ENCODE results near the gene SF3A1. TPM values are rescaled to one million over a fixed set of nuclear protein-coding genes. Genes with fewer than 3 reads are reported as not detected.
"Not testable (repeated sequence)": the region's sequence is repeated elsewhere in the genome, so short reads cannot be mapped to it uniquely, and the experiment has no call there.

The SF3A1 gene
- total RNA-seq, 1 experiment from 2014 or later: 34.3 TPM

- no peak for DNase-seq (ENCODE audit: extremely low read depth, low read depth)
These were observed 509 bp upstream of the SF3A1 start for GRCh38 chr22:30357236-30357570.

DNA sequence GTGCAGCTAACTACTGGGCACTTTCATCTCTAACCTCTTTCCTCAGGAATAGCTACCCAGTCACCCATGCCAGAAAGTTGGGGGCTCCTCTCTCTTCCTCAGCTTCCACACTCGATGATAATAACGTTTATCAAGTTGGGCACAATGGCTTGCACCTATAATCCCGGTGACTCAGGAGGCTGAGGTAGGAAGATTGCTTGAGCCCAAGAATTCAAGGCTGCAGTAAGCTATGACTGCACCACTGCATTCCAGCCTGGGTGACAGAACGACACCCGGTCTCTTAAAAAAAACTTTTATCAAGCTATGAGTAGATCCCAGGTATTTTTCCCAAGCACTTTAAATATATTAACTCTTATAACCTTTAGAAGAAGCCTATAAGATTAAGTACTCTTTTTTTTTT, 2.0 kb downstream of the SF3A1 start:
- DNase-seq (ENCODE audit: extremely low read depth, low read depth): no peak

GRCh38 chr22:30351226-30351625, 5.5 kb downstream of the SF3A1 start:
- DNase-seq (ENCODE audit: extremely low read depth, low read depth): no peak

DNA sequence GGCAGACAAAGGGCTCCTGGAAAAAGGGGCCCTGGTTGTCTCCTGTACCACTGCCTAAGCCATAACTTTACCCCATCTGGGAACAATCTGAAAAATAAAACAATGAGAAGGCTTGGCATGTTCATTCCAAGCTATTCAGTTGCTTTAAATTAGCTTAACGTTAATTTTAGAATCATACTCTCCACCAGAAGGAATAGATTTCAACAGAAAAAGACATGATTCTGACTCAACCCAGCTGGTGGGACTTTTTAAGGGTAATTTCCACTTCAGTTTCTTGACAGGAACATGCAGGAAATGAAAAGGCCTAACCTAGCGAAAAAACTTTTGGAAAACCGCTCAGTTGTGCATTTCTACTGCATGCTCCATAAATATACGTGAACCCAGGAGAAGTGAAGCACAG, 7.9 kb downstream of the SF3A1 start:
- DNase-seq (ENCODE audit: extremely low read depth, low read depth): no peak

- no peak for DNase-seq (ENCODE audit: extremely low read depth, low read depth)
These were observed 8.3 kb downstream of the SF3A1 start for GRCh38 chr22:30348404-30348803.

- DNase-seq (ENCODE audit: extremely low read depth, low read depth): no peak
These were observed 9.3 kb downstream of the SF3A1 start for GRCh38 chr22:30347255-30347892.

DNA sequence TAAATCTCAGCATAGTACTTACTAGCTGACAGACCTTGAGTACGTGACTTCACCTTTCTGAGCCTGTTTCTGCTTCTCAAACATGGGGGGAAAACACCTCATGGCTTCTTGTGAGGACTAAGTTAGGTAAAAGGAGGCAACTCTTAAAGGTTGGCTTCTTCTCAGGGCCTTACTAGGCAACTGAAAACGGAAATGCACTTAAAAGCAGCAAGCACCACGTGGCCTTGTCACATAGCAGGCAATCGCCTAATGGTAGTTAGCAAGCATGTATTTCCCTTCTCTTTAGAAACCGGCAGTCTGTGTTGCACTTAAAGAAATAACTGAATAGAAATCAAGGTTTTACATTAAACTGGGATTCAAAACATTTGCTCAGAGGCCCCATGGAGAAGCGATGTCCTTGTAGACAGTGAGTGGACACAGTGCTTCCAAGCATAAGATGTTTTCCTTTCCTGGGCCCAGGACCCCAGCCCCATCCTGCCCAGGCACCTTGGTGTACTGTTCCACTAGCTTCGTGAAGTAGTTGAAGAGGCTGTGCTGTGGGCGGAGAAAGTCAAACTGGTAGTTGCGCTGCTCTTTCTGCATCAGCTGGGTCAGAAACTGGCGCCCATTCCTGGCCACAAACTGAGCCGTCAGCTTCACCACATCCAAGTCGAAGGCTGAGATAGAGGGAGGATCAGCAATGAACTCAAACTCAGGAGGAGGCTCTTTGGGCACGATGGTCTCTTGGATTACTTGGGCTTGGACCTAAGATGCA, 12.1 kb downstream of the SF3A1 start:
- no peak for DNase-seq (ENCODE audit: extremely low read depth, low read depth)

DNA sequence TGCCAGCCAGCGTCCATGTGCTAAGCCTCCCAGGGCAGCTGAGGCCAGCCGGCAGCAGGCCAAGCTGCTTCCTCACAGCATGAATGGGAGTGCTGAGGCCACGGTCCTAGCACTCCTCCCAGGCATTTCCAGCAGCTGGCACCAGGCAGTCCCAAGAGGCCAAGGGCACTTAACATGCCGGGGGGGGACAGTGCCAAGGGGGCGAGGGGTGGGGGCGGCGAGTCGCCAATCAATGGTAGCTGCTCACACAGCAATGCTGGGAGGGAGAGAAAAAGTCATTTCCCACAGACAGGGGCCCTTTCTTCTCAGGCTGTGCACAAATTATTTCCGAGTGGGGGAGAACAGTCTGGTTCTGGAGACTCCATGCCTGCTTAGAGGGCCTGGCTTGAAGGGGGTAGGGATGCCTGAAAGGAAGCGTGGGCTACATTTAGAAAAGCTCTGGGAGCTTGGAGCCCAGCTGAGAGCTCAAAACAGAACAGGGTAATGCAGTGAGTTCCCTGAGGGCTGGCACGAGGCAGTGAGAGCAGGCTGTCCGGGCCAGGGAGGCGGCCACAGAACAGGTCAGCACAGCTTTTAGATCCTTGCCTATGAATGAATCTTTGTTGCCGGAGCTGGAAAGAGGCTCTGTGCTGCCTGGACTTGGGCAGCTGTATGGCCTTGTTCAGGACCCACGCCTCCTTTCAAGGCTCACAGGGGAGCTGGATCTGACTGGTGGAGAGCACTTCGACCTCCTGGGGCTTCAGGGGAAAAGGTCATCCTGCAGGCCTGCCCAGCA, 15.6 kb downstream of the SF3A1 start:
- DNase-seq (ENCODE audit: extremely low read depth, low read depth): no peak

DNA sequence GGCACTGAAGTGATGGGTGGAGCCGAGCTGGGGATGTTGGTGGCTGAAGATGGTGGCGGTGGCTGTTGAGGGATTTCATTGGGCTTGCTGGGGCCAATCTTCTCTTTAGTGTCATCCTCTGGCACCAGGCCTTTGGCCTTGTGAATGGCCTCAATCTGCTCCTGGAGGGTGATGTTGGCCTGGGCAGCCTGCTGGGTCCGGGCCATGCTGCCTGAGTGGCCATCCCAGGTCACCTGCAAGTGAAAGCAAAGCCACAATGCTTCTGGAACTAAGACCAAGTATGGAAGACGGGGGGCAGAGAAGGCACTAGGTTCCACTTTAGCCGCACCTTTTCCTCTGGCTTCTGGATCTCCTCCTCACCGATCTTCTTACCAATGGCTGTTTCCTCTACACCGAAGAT, 17.9 kb downstream of the SF3A1 start:
- no peak for DNase-seq (ENCODE audit: extremely low read depth, low read depth)

- not testable (repeated sequence) for DNase-seq (ENCODE audit: extremely low read depth, low read depth)
These were observed 18.4 kb downstream of the SF3A1 start for GRCh38 chr22:30338341-30338740.

DNA sequence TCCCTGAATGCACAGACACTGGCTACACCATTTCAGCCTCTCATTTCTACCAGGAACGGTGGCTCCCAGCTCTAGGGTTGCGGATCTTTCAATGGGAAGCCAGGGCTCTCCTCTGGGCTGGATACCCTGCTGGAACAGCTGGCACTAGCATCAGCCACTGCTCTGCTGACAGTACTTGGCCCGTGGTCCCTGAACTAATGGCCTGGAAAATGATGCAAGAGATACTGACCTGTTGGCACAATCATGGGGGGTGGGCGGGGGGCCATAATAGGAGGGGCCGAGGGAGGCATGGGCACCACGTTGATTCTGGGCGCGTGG, 19.3 kb downstream of the SF3A1 start:
- no peak for DNase-seq (ENCODE audit: extremely low read depth, low read depth)

GRCh38 chr22:30336752-30337460, 19.8 kb downstream of the SF3A1 start:
- no peak for DNase-seq (ENCODE audit: extremely low read depth, low read depth)

DNA sequence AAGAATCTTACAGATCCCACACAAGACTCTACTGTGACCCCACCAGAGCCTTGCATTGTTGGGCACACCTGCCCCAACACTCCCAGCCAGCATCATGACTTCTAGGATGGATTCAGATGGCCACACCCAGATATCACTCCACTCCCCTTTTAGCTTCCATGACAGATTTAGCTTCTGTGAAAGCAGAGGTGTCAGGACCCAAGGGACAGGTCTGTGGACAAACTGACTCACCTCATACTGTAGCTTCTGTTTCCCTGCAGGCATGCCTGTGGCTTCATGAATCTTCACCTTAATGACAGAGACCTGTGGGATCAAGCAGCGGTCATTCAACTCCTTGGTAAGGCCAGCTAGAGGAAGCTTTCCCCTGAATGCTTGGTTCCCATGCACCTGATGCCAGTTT, 21.5 kb downstream of the SF3A1 start:
- no peak for DNase-seq (ENCODE audit: extremely low read depth, low read depth)

- no peak for DNase-seq (ENCODE audit: extremely low read depth, low read depth)
These were observed 22.0 kb downstream of the SF3A1 start for GRCh38 chr22:30334646-30335045.

- no peak for DNase-seq (ENCODE audit: extremely low read depth, low read depth)
These were observed 23.0 kb downstream of the SF3A1 start for GRCh38 chr22:30333707-30334087.

DNA sequence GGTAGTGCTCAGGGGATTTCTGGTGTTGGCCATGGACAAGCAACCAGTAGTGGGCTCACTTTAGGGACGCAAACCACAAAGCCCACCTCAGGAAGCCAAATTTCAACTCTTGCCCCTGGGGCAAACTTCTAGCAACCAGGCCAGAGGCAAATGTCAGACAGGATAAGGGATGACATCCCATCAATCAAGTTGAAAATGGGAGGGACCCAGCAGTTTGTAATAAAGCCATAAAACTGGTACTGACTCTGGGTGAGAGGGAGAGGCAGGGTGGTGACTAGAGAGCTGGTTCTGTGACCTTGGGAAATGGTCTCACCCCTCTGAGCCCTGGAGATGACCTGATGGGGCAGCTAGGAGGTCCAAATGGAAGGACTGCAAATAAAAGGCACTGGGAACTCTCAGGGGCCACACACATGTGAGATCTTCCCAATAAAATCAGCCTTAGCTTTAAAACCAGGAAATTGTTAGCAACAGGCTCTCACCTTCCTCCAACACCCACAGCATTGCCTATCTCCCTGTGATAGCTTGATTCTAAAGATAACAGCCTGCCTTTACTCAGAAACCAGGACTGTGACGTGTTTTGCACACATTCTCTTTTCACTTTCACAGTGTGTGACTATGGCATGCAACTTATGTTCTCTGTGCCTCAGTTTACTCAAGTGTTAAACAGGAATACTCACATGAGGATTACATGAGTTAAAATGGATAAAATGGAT, 23.5 kb downstream of the SF3A1 start:
- DNase-seq (ENCODE audit: extremely low read depth, low read depth): no peak

- no peak for DNase-seq (ENCODE audit: extremely low read depth, low read depth)
These were observed 24.1 kb downstream of the SF3A1 start for GRCh38 chr22:30332551-30332950.

- no peak for DNase-seq (ENCODE audit: extremely low read depth, low read depth)
These were observed 28.1 kb downstream of the SF3A1 start for GRCh38 chr22:30328466-30329049.

DNA sequence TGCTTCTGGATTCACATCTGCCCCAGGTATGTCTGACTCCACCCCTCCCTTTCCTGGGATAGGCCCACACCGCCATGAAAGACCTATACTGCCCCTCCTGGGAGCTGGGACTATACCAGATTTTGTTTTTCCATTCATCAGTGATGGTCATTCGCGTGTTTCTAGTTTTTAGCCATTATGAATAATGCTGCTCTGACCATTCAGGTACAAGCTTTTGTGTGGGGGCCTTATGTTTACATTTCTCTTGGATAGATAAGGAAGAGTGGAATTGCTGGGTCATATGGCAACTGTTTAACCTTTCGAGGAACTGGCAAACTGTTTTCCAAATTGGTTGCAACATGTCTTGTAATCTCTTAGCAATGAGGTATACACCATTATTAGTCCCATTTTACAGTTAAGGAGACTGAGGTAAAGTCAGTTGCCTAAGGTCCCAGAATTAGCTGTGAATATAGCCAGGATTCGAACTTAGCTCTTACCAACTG, 28.8 kb downstream of the SF3A1 start:
- DNase-seq (ENCODE audit: extremely low read depth, low read depth): no peak

DNA sequence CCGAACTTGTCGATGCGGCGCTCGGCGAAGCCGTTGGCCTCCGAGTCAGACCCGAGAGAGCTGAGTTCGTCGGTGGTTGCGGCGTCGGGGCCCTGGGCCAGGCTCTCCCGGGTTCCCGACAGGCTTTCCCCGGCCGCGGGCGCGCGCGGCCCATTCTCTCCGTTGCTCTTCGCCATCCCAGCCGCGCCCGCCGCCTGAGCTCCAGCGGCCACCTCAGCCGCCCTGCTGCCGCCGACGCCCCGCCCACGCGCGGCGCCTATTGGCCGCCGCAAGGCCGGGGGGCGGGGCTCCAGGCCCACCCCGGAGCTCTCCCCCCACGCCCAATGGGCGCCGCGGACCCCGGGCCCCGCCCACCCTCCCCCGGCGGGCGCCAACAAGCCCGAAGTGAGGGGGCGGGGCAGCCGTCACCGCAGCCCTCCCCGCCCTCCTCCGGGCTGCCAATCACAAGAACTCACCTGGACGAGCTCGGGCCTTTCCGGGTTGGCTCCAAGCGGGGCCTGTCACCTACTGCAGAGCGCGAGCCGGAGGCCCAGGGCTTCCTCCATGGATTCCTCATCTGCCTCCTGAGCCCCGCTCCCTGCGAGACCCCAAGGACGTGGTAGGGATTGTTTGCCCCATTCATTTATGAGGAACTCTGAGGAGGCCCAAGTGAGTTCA, 29.9 kb downstream of the SF3A1 start, which contains the start of gene TBC1D10A:
TSS of gene TBC1D10A (minus strand) at position 236 of the 657 bp plus-strand sequence. CDS start at position 176, 60 bp downstream.
- DNase-seq (ENCODE audit: extremely low read depth, low read depth): peak; percentile 73
